Measurements from ENCODE around the gene LGR6.
"Not testable (repeated sequence)": the region's sequence is repeated elsewhere in the genome, so short reads cannot be mapped to it uniquely, and the experiment has no call there.

Gene LGR6

DNA sequence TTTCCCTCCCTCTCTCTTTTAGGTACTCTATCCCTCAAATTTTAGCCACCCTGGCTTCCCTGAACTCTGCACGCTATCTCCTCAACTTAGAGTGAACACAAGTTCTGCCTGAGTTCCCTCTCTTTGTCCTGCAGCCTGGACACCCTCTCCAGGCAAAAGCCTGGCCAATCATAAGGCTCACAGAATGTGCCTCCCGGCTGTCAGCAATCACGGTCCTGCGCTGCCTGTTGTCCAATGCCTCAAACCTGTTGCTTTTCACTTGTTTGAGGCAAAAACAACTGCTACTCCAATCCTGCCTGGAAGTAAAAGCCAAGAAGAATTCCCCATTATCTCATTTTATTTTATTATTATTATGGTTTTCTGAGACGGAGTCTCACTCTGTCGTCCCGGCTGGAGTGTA lies 66.1 kb downstream of the LGR6 start:
- DNase-seq = no peak

DNA sequence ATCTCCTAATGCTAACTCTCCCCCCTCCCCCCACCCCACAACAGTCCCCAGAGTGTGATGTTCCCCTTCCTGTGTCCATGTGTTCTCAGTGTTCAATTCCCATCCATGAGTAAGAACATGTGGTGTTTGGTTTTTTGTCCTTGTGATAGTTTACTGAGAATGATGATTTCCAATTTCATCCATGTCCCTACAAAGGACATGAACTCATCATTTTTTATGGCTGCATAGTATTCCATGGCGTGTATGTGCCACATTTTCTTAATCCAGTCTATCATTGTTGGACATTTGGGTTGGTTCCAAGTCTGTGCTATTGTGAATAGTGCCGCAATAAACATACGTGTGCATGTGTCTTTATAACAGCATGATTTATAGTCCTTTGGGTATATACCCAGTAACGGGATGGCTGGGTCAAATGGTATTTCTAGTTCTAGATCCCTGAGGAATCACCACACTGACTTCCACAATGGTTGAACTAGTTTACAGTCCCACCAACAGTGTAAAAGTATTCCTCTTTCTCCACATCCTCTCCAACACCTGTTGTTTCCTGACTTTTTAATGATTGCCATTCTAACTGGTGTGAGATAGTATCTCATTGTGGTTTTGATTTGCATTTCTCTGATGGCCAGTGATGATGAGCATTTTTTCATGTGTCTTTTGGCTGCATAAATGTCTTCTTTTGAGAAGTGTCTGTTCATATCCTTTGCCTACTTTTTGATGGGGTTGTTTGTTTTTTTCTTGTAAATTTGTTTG lies 67.8 kb downstream of the LGR6 start:
- DNase-seq = not testable (repeated sequence)

DNA sequence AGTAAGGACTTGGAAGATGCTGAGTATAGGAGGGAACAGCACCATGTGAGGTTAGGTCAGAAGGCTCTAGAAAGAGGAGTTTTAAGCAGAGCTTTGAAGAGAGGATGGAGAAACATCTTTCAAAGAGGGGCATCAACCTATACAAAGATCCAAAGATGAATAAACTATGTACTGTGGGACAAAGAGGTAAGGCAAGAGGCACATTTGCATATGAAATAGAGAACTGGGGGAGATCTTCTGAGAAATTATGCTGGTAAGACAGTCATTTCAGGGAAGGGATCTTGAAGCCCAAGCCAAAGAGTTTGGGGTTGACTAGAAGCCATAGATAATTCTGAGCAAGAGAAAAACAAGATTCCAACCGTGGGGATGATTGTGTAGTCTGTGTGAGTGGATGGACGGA lies 70.0 kb downstream of the LGR6 start:
- no peak for DNase-seq

DNA sequence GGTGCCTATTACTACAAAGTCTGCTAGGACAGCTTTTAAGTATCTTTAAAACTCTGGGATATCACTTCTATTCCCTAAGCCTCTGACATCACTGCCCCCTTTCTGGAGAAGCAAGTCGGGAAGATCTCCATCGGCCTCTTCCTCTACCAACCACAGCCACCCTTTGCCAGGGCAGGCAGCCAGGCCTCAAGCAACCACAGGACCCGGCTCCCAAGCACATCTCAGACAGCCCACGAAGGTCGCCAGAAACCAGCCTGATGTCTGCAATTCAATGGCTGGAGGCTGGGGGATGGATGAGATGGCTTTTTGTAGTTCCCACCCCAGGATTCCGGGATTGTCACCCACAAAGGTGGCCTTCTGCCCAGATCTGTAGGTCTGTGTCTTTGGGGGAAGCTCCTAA lies 70.7 kb downstream of the LGR6 start:
- no peak for DNase-seq

DNA sequence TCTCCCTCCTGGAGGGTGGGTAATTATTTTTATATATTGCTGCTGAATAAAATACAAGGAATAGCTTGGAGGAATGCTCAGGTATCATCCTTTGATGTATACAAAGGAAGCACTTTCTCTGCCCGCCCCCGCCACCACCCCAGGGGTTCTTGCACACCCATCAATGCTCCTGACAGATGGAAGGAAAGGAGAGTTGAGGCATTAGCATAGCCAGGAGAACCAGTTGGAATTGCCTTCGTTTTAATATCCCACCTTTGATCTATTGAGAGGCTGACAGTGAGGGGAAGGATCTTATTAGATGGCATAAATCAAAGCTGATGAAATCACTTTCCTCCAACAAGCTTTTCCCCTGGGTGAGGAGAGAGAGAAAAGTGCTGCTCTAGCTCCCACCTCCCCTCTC lies 71.1 kb downstream of the LGR6 start:
- DNase-seq = no peak

DNA sequence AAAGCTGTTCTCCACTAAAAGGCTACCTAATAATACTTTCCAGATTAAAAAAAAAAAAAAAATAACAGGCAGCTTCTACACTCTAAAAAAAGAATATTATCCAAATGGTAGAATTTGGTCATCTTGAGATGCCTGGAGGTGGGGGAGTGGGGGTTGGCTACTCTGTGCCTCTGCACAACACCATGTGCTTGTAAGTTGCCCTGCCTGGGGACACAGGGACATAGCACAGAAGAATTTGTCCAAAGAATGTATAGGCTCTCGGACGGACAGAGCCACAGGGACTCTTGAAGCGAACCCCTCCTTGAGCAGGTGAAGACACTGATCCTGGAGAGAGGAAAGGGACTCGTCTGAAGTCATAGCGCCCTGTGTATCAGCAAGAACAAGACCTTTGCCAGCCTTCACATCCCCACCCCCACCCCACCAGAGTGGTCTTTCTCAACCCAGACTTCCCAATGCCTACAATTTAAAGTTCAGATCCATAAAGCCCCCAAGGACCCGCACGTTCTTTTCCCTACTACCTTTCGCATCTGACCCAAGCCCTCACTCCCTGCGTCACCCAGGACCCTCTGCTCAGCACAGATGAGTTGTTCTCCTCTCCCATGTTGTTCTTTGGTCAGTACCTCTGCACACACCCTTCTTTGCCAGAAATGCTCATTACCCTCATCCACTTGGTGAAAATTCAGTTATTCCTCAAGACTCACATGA lies 72.6 kb downstream of the LGR6 start:
- DNase-seq = no peak

GRCh38 chr1:202268032-202268431 lies 74.4 kb downstream of the LGR6 start:
- no peak for DNase-seq

DNA sequence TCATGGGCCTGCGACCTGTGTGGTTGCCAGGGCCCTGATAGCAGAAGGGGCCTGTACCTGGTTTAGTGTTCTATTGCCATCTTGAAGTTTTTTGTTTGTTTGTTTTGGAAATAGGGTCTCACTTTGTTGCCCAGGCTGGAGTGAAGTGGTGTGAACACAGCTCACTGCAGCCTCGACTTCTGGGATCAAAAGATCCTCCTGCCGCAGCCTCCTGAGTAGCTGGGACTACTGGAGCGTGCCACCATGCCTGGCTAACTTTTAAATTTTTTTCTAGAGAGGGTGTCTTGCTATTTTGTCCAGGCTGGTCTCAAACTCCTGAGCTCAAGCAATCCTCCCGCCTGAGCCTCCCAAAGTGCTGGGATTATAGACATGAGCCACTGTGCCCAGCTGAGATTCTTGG lies 75.2 kb downstream of the LGR6 start:
- no peak for DNase-seq

- peak in 1 of 51 donors; percentile 16 for DNase-seq
These were observed 77.3 kb downstream of the LGR6 start for GRCh38 chr1:202270871-202271326.

GRCh38 chr1:202272103-202272845 lies 78.7 kb downstream of the LGR6 start:
- no peak for DNase-seq

GRCh38 chr1:202274611-202275010 lies 81.0 kb downstream of the LGR6 start:
- DNase-seq = peak in 2 of 51 donors; percentile 8

DNA sequence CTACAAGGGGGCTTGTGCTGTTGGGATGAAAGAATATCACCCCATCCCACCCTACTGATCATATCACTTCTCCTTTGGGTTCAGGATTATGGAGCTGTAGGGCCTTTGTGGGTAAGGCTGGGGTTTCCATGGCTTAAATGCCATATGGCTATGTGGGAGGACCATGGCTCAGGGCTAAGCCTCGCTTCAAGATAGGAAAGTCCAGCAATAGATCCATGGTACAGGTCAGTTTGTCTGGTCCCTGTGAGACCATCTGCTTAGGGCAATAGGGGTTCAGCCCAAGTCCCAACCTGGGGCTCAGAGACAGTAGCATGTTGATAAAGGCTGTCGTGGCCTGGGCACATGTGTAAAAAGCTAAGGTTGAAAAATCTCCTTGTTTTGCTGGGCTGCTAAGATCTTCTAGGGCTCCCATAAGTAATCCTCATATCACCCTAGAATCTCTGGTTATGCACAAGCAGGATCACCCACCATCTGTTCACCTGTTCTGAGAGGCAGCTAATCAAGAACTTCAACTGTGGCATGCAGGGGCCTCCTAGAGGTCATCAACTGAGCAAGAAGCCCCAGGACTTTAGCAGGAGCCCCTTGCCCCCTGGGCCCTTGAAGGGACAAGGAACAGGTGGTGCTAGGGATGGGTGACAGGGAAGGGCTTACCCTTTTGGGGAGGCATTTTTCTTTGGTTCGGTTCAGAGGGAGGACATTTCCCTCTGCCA lies 81.6 kb downstream of the LGR6 start:
- DNase-seq = no peak

DNA sequence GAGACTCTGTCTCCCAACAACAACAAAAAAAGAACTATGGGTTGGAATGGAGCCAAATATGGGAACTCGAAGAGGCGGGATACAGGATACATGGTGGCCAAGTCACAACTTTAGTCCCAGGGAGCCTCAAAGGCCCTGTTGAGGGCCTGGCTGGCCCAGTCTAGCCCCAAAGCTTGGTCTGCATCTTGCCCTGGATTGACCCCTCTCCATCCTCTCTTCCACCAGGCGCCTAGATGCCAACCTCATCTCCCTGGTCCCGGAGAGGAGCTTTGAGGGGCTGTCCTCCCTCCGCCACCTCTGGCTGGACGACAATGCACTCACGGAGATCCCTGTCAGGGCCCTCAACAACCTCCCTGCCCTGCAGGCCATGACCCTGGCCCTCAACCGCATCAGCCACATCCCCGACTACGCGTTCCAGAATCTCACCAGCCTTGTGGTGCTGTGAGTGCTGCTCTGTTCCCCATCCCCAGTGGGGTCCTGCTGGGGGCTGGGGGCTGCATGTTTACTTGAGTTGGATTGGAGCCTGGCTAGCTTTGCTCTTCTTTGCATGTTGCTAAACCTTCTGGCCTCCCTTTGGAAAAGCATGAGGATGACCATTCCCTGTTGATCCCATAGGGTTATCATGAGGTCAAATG lies 82.6 kb downstream of the LGR6 start:
- DNase-seq = no peak

DNA sequence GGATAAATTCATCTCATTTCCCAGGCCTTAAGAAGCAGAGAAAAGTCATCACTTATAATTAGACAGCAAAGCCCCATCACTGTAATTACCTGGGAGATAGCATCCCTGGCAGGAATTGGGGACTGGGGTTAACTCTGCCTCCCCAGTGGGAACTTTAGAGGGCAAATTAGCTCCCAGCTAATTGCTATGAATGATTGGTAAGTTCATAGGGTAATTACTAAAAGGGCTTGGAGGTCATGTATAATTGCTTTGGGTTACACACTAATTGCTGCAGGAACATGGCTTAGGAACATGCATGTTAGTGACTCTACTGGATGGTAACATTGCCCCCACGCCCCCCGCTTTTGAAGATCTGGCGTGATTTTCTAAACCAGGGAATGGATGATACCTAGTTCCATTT lies 83.3 kb downstream of the LGR6 start:
- DNase-seq = no peak

- DNase-seq = no peak
These were observed 85.2 kb downstream of the LGR6 start for GRCh38 chr1:202278751-202279150.

GRCh38 chr1:202279806-202280205 lies 86.2 kb downstream of the LGR6 start:
- DNase-seq = no peak

DNA sequence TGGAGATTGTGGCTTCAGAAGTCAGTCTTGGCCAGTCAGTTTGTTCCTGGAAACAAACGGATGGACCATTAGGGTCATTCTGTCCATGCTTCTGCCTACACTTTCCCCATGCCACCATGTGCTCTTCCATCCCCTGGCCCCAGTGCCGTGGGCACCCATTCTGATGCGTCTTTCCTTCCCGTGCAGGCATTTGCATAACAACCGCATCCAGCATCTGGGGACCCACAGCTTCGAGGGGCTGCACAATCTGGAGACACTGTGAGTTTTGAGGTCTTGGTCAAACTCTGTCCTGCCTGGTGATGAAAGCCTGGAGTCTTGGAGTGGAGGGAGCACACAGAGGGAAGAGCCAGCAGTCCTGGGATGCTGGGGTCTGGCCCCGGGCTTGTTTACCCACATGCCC lies 87.0 kb downstream of the LGR6 start:
- no peak for DNase-seq

- no peak for DNase-seq
These were observed 87.9 kb downstream of the LGR6 start for GRCh38 chr1:202281316-202282024.

- no peak for DNase-seq
These were observed 88.4 kb downstream of the LGR6 start for GRCh38 chr1:202282025-202282371.

DNA sequence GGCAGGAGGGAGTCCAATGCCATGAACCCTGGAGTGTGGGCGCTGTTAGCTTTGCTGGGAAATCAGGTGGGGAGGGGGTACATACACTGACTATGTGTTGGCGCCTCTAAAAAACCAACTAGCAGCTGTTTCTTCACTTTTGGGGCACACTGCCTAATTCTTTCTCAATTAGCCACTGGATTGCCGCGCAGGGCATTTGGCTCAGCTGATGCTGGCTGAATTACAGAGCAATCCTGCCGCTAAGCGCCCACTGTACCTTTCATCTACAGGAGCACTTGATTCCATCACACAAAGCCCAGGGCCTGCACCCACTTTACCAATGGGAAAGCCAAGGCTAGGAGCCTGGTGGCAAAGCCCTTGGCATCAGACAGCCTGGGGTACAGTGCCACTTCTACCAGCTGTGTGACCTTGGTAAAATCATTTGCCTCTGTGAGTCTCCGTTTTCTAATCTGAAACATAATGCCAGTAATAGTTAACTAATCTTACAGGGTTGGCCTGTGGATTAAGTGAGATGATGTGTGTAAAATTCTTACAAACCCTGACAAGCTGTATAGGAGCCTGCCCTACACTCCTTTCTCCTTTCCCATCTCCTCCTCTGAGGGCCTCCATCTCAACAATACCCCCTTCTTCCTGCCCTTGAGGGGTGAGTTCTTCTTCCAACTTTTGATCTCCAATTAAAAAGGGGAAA lies 89.1 kb downstream of the LGR6 start:
- DNase-seq = no peak
